Body of pancreas (tissue), 4 donors: ENCODE measurements around the gene PSKH1. TPM values are rescaled to one million over a fixed set of nuclear protein-coding genes. Genes with fewer than 3 reads are reported as not detected.
"Not testable (repeated sequence)": the region's sequence is repeated elsewhere in the genome, so short reads cannot be mapped to it uniquely, and the experiment has no call there.

Experiments
- ATAC-seq: fragments of 150-250 bp; one replicate; pipeline ENCODE4 v1.9.1; 2016
- DNase-seq, 4 donors: peaks; one replicate each; pipeline ENCODE4 v3.0.0-alpha.2; 2019
- H3K27ac ChIP-seq, 4 donors: fragments of 200-600 bp; sonication (generic); 1 replicate in 3 of 4; 2 replicates in 1 of 4; pipeline versions ENCODE4 v1.5.1 to v1.6.1; 2016 to 2019; ENCODE audit warnings: mild to moderate bottlenecking in 1 of 4, mixed read lengths in 1 of 4, moderate library complexity in 1 of 4
- H3K27me3 ChIP-seq, 2 donors: fragments of 200-600 bp; sonication (generic); one replicate each; pipeline ENCODE4 v1.6.0; 2016; ENCODE audit warnings: mild to moderate bottlenecking in 1 of 2
- H3K36me3 ChIP-seq, 2 donors: fragments of 200-600 bp; sonication (generic); replicated peaks in 1 of 2; 2 replicates each; pipeline ENCODE4 v1.5.1; 2016; ENCODE audit warnings: low read depth in 2 of 2; ENCODE audit not compliant: insufficient read depth in 1 of 2
- H3K4me1 ChIP-seq: fragments of 200-600 bp; sonication (generic); one replicate; pipeline ENCODE4 v1.6.0; 2016
- H3K4me3 ChIP-seq, 2 donors: fragments of 200-600 bp; sonication (generic); 1 replicate in 1 of 2; 2 replicates in 1 of 2; pipeline ENCODE4 v1.5.1; 2016 to 2019
- H3K9me3 ChIP-seq, 3 donors: fragments of 200-600 bp; sonication (generic); 1 replicate in 2 of 3; 2 replicates in 1 of 3; pipeline ENCODE4 v1.5.1; 2016
- CTCF ChIP-seq, 7 experiments: fragments of 450-650 bp in 4 of 7; fragments of 200-600 bp in 3 of 7; sonication (generic) in 3 of 7; IDR thresholded peaks; one replicate each; pipeline ENCODE4 v1.5.1; 2016 to 2019; ENCODE audit warnings: antibody characterized with exemption in 7 of 7
- POLR2A ChIP-seq, 3 donors: fragments of 450-650 bp; IDR thresholded peaks; one replicate each; pipeline ENCODE4 v1.6.1; 2016; ENCODE audit warnings: antibody characterized with exemption in 3 of 3, mild to moderate bottlenecking in 2 of 3
- WGBS, 2 donors: methylation state at CpG; one replicate each; pipeline ENCODE4 v1.1.5; 2017; 5-methylcytosine and 5-hydroxymethylcytosine counted together
- intact Hi-C: fragments of 100-400 bp; cut with DNase I; formaldehyde crosslinking; loops from one replicate; pipeline ENCODE4 v1.15.1; 2023
- total RNA-seq, 2 donors: library from RNA; depleted of rRNA; stranded (reverse); fragments of >200 nt; gene quantifications; one replicate each; pipeline ENCODE4 v1.1.0, GENCODE V29; 2016

The PSKH1 gene
- total RNA-seq, 2 donors from 2014 or later = 15.0 to 16.8 TPM

- TF ChIP-seq CTCF (IDR thresholded peaks at IDR 0.05) = no peak
- no peak for TF ChIP-seq POLR2A (IDR thresholded peaks at IDR 0.05)
- intact Hi-C loops = no loop called here
- 59 to 66% methylated on average over 6 to 7 of the region's 7 CpGs for WGBS, 2 donors
Measured at GRCh38 chr16:67914758-67915495, 21.9 kb downstream of the PSKH1 start.

GRCh38 chr16:67915496-67915769, 22.4 kb downstream of the PSKH1 start:
- H3K27me3 ChIP-seq, DNase-seq, intact Hi-C loops, H3K9me3 ChIP-seq, H3K27ac ChIP-seq, H3K36me3 ChIP-seq, ATAC-seq, H3K4me3 ChIP-seq: not testable (repeated sequence)
- WGBS, 2 donors = 33 to 81% methylated on average over 1 to 2 of the region's 2 CpGs
- H3K4me1 ChIP-seq = peaks cover 27% of the 10 kb centered on the region

More at GRCh38 chr16:67914758-67915495, 21.9 kb downstream of the PSKH1 start:
- no peak overlapping the region for H3K27ac ChIP-seq
- H3K27me3 ChIP-seq = no peaks in the 10 kb centered on the region
- ATAC-seq = no peak
- H3K9me3 ChIP-seq = no peaks in the 10 kb centered on the region
- peaks cover 0 to 2% of the 10 kb centered on the region in 2 donors for H3K36me3 ChIP-seq
- DNase-seq = no peak
- H3K4me3 ChIP-seq = no peak overlapping the region
- peaks cover 27% of the 10 kb centered on the region for H3K4me1 ChIP-seq

GRCh38 chr16:67915831-67916723, 23.0 kb downstream of the PSKH1 start:
- Histone ChIP-seq H3K27ac (no peak overlapping the region), H3K36me3 (no peaks in the 10 kb centered on the region), H3K4me3 (no peak overlapping the region), H3K9me3 (no peaks in the 10 kb centered on the region), H3K4me1 (peaks cover 27% of the 10 kb centered on the region), H3K27me3 (no peaks in the 10 kb centered on the region)
- TF ChIP-seq POLR2A (IDR thresholded peaks at IDR 0.05) (no peak), CTCF (IDR thresholded peaks at IDR 0.05) (no peak)
- DNase-seq = peak; percentile 51 to 82 (median 72)
- ATAC-seq = peak; percentile 57
- 66 to 73% methylated on average over 7 of the region's 7 CpGs for WGBS, 2 donors
- intact Hi-C loops = no loop called here

GRCh38 chr16:67917140-67917851, 24.2 kb downstream of the PSKH1 start:
- WGBS, 2 donors = 67 to 84% methylated on average over 5 to 6 of the region's 6 CpGs
- DNase-seq (no peak), ATAC-seq (no peak)
- no peak for TF ChIP-seq POLR2A (IDR thresholded peaks at IDR 0.05)
- TF ChIP-seq CTCF (IDR thresholded peaks at IDR 0.05) = no peak
- no peaks in the 10 kb centered on the region for H3K27me3 ChIP-seq
- H3K4me1 ChIP-seq = peaks cover 27% of the 10 kb centered on the region
- intact Hi-C loops = no loop called here
- H3K4me3 ChIP-seq = no peak overlapping the region
- peak overlapping the region in 1 of 4 donors; percentile 9 for H3K27ac ChIP-seq
- no peaks in the 10 kb centered on the region for H3K9me3 ChIP-seq
- no peaks in the 10 kb centered on the region for H3K36me3 ChIP-seq

- no peak for ATAC-seq
- WGBS, 2 donors = 88 to 91% methylated on average over 4 of the region's 4 CpGs
- Histone ChIP-seq H3K27ac (peak overlapping the region in 1 of 4 donors; percentile 9), H3K9me3 (no peaks in the 10 kb centered on the region), H3K4me1 (peaks cover 31% of the 10 kb centered on the region), H3K4me3 (no peak overlapping the region), H3K36me3 (no peaks in the 10 kb centered on the region), H3K27me3 (no peaks in the 10 kb centered on the region)
- TF ChIP-seq POLR2A (IDR thresholded peaks at IDR 0.05) (no peak), CTCF (IDR thresholded peaks at IDR 0.05) (no peak)
- intact Hi-C loops = no loop called here
- no peak for DNase-seq
Measured at GRCh38 chr16:67917852-67918236, 24.8 kb downstream of the PSKH1 start.
